ENCODE results near the gene STIMATE. TPM values are rescaled to one million over a fixed set of nuclear protein-coding genes. Genes with fewer than 3 reads are reported as not detected.

STIMATE gene
- polyA plus RNA-seq, 1 donor from 2014 or later, result 14.6 TPM

DNA sequence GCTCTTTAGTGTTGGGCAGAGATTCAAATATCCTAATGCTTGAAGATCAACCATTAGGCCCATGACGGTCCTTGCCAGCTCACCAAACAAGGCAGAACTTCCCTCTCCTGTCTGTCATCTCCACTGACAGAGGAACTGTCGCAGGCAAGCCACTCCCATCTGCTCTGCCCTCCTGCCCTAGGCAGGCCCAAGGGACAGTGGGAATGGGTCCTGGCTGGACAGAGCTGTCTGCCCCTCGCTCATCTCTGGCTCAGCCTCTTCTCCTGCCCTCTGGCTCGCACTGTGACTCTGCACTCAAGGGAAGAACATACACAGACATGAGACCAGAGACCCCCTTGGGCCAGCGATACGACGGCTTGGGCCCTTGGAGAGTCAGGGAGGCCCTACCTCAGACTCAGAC lies 54.9 kb downstream of the STIMATE start:
- Histone ChIP-seq H3K4me3 (ENCODE audit: low read length) (no peak overlapping the region), H2AFZ (ENCODE audit: low read depth, low read length) (no peak overlapping the region), H3K27ac (ENCODE audit: low read length) (no peak overlapping the region), H3K4me2 (ENCODE audit: low read length) (no peak overlapping the region), H4K20me1 (ENCODE audit: insufficient read depth) (no peaks in the 10 kb centered on the region), H3K27me3 (ENCODE audit: insufficient read depth, low read depth, low read length) (no peaks in the 10 kb centered on the region), H3F3A (ENCODE audit: insufficient read depth, low read length, poor library complexity, severe bottlenecking) (no peaks in the 10 kb centered on the region), H3K79me2 (replicated peaks; ENCODE audit: insufficient read depth, low read length) (no peaks in the 10 kb centered on the region), H3K9me2 (ENCODE audit: insufficient read depth, low read length) (no peaks in the 10 kb centered on the region), H3K9ac (ENCODE audit: low read length) (no peak overlapping the region), H3K9me3 (ENCODE audit: low read length) (no peaks in the 10 kb centered on the region), H3K36me3 (ENCODE audit: insufficient read depth, low read length) (no peaks in the 10 kb centered on the region)
- no peak for TF ChIP-seq EP300 (conservative IDR thresholded peaks at IDR 0.05; ENCODE audit: poor library complexity, severe bottlenecking)
- no peak for TF ChIP-seq POLR2AphosphoS5 (IDR thresholded peaks at IDR 0.05)

- Histone ChIP-seq H3K4me3 (ENCODE audit: low read length) (no peak overlapping the region), H3K9ac (ENCODE audit: low read length) (no peak overlapping the region), H3K9me3 (ENCODE audit: low read length) (no peaks in the 10 kb centered on the region), H3K9me2 (ENCODE audit: insufficient read depth, low read length) (no peaks in the 10 kb centered on the region), H3K4me2 (ENCODE audit: low read length) (no peak overlapping the region), H3K79me2 (replicated peaks; ENCODE audit: insufficient read depth, low read length) (no peaks in the 10 kb centered on the region), H3F3A (ENCODE audit: insufficient read depth, low read length, poor library complexity, severe bottlenecking) (no peaks in the 10 kb centered on the region), H4K20me1 (ENCODE audit: insufficient read depth) (no peaks in the 10 kb centered on the region), H3K27me3 (ENCODE audit: insufficient read depth, low read depth, low read length) (no peaks in the 10 kb centered on the region), H3K36me3 (ENCODE audit: insufficient read depth, low read length) (no peaks in the 10 kb centered on the region), H2AFZ (ENCODE audit: low read depth, low read length) (no peak overlapping the region), H3K27ac (ENCODE audit: low read length) (no peak overlapping the region)
- TF ChIP-seq TAF1 (IDR thresholded peaks at IDR 0.05; ENCODE audit: low read depth), result no peak
- TF ChIP-seq RAD21 (conservative IDR thresholded peaks at IDR 0.05), result no peak
- TF ChIP-seq CTCF (IDR thresholded peaks at IDR 0.05; ENCODE audit: poor library complexity, severe bottlenecking), result no peak
- TF ChIP-seq EP300 (conservative IDR thresholded peaks at IDR 0.05; ENCODE audit: poor library complexity, severe bottlenecking), result no peak
- TF ChIP-seq POLR2AphosphoS5 (IDR thresholded peaks at IDR 0.05), result no peak
These were observed 55.4 kb downstream of the STIMATE start for GRCh38 chr3:52841981-52842340.

DNA sequence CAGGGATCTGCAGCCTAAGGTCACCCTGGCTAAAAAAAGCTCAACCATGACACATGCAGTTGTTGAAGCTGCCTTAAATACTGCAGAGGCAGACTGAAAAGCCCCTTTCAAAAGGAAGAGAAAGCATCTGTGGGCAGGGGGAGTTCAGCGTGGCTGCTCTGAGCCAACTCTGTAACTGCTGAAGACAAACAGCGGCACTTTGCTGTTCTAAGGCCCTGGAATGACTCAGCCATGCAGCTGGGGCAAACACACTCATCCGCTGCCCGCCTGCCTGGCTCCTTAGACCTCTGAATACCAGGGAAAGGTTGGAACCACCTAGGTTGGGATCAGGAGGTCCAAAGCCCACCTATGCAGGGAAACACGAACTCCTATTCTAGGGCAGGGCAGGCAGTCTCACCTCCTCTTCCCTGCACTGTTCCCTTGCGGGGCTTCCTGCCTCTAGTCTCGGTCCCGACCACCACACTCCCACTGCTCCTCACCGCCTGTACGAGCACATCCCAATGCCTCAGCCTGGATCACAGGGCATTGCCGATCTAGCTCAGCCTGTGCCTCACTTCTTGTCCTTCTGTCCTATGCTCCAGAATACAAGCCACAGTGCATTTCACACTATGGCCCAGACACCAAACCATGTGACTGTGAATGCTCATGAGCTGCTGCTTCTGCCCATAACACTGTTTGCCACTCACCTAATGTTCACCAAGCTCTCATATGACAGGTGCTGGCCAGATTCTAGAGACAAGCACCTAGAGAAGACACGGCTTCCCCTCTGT lies 56.0 kb downstream of the STIMATE start:
- H3K9ac ChIP-seq (ENCODE audit: low read length), result no peak overlapping the region
- no peak overlapping the region for H3K4me3 ChIP-seq (ENCODE audit: low read length)
- H3K9me2 ChIP-seq (ENCODE audit: insufficient read depth, low read length), result no peaks in the 10 kb centered on the region
- no peak overlapping the region for H3K4me2 ChIP-seq (ENCODE audit: low read length)
- no peaks in the 10 kb centered on the region for H4K20me1 ChIP-seq (ENCODE audit: insufficient read depth)
- H2AFZ ChIP-seq (ENCODE audit: low read depth, low read length), result no peak overlapping the region
- H3K27me3 ChIP-seq (ENCODE audit: insufficient read depth, low read depth, low read length), result no peaks in the 10 kb centered on the region
- TF ChIP-seq CTCF (IDR thresholded peaks at IDR 0.05; ENCODE audit: poor library complexity, severe bottlenecking) (no peak), TAF1 (IDR thresholded peaks at IDR 0.05; ENCODE audit: low read depth) (no peak), EP300 (conservative IDR thresholded peaks at IDR 0.05; ENCODE audit: poor library complexity, severe bottlenecking) (no peak), RAD21 (conservative IDR thresholded peaks at IDR 0.05) (no peak), POLR2AphosphoS5 (IDR thresholded peaks at IDR 0.05) (no peak), MXI1 (conservative IDR thresholded peaks at IDR 0.05; ENCODE audit: poor library complexity, severe bottlenecking) (no peak), SMC3 (conservative IDR thresholded peaks at IDR 0.05; ENCODE audit: poor library complexity) (no peak)
- no peaks in the 10 kb centered on the region for H3K9me3 ChIP-seq (ENCODE audit: low read length)
- no peak overlapping the region for H3K27ac ChIP-seq (ENCODE audit: low read length)
- H3K36me3 ChIP-seq (ENCODE audit: insufficient read depth, low read length), result no peaks in the 10 kb centered on the region
- H3K79me2 ChIP-seq (replicated peaks; ENCODE audit: insufficient read depth, low read length), result no peaks in the 10 kb centered on the region
- no peaks in the 10 kb centered on the region for H3F3A ChIP-seq (ENCODE audit: insufficient read depth, low read length, poor library complexity, severe bottlenecking)

All from neural cell (in vitro differentiated cells).